Measurements from ENCODE around the gene SUGP2.

SUGP2 gene

DNA sequence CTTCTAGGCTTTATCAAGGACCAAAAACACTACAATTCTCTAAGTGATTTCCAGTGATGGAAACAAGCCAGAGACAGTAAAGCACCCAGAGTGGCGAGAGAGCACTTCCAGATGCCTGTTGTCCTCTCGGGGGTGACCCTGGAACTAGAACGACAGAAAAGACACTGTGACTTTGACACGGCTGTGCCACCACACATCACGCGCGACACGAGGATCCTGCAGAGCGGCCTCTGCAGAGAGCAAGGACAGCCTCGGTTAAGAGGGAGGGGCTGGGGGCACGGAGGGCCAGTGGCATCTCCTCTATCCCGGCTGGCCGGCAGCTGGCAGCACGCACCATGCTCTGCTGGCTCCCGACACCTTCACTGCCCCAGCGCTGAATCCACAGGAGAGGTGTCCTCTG is 42.3 kb downstream of the SUGP2 start:
- in situ Hi-C loops (cut with HindIII; ENCODE audit: low pct_unique_long_range_greater_than_20kb, low sequenced_read_pairs), result no loop called here
- no peak for TF ChIP-seq JUND (IDR thresholded peaks at IDR 0.05; ENCODE audit: low read depth)
- DNase-seq (ENCODE audit: low read depth in 1 of 2, low spot score in 1 of 2), result no peak

DNA sequence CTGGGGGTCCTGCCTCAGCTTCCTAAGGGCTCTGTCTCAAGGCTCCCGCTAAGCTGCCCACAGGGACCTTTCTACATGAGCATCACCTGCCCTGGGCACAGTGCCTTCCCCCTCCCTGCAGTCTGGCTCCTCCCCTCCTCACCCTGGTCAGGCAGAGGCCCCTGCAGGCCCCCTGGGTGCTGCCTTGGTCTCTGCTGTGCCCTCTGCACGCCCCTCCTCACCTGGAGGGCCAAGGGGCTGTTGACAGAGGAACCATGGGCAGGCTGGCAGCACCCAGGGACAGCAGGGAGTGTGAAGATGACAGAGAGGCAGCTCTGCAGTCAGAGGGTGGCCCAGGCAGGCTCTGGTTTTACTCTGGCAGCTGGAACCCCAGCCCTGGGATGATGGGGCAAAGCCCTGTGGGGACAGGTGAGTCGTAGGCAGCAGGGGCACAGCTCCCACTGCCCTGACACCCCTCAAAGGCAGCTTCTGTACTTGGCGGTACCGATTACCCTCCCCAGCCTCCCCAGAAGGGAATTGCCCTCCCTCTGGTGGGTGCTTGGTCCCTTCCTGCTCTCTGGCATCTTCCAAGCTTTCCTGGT is 43.1 kb downstream of the SUGP2 start:
- TF ChIP-seq JUND (IDR thresholded peaks at IDR 0.05; ENCODE audit: low read depth), result no peak
- in situ Hi-C loops (cut with HindIII; ENCODE audit: low pct_unique_long_range_greater_than_20kb, low sequenced_read_pairs), result no loop called here
- DNase-seq (ENCODE audit: low read depth in 1 of 2, low spot score in 1 of 2), result no peak

DNA sequence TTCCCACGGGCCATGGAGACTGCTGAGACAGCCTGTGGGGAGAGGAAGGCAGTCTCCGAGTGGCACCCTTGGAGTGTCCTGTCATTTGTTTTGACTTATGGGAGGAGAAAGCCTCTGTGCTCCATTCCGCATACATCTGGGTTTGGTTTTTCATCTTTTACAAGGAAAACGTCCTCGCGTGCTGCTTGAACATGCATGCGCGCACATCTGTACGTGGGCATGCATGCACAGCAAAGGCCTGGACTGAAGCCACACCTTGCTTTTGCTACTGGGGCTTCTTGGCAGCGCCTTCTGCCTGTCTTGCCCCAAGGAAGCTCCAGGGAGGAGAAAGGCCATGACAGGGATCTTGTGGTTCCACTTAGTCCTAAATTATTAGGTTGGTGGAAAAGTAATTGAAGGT is 44.0 kb downstream of the SUGP2 start:
- in situ Hi-C loops (cut with HindIII; ENCODE audit: low pct_unique_long_range_greater_than_20kb, low sequenced_read_pairs), result no loop called here
- no peak for DNase-seq (ENCODE audit: low read depth in 1 of 2, low spot score in 1 of 2)
- no peak for TF ChIP-seq JUND (IDR thresholded peaks at IDR 0.05; ENCODE audit: low read depth)

DNA sequence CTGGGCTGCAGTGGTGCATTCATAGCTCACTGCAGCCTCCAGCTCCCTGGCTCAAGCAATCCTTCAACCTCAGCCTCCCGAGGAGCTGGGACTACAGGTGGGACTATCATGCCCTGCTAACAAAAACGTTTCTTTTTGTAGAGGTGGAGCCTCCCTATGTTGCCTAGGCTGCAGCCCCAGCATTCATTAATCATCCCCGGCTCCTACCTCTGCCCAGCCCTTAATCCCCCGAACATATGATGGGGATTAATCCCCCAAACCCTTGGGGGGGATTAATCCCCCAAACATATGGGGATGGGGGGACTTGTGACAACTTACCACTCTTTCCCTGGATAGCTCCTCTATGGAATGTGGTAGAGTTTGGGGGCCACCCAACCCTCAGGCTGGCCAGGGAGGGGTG is 45.9 kb downstream of the SUGP2 start:
- in situ Hi-C loops (cut with HindIII; ENCODE audit: low pct_unique_long_range_greater_than_20kb, low sequenced_read_pairs), result no loop called here
- DNase-seq (ENCODE audit: low read depth in 1 of 2, low spot score in 1 of 2), result no peak
- no peak for TF ChIP-seq JUND (IDR thresholded peaks at IDR 0.05; ENCODE audit: low read depth)

DNA sequence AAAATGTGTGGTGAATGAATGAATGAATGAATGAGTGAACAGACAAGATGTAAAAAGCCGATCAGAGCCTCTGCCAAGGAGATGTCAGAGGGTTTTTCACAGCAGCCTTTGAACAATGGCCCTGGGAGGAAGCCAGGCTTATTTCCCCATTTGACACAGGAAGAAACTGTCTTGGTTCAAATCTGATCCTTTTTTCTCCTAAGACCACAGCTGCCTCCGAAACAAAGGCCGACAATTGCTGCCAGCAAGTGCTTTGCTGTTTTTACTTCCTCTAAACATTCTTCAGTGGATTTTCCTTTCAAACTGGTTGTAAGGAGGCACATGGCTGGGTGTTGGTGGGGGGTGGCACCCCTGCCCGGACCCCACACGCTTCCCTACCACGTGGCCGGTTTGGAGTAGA is 48.1 kb downstream of the SUGP2 start:
- TF ChIP-seq JUND (IDR thresholded peaks at IDR 0.05; ENCODE audit: low read depth), result no peak
- in situ Hi-C loops (cut with HindIII; ENCODE audit: low pct_unique_long_range_greater_than_20kb, low sequenced_read_pairs), result no loop called here
- no peak for DNase-seq (ENCODE audit: low read depth in 1 of 2, low spot score in 1 of 2)

DNA sequence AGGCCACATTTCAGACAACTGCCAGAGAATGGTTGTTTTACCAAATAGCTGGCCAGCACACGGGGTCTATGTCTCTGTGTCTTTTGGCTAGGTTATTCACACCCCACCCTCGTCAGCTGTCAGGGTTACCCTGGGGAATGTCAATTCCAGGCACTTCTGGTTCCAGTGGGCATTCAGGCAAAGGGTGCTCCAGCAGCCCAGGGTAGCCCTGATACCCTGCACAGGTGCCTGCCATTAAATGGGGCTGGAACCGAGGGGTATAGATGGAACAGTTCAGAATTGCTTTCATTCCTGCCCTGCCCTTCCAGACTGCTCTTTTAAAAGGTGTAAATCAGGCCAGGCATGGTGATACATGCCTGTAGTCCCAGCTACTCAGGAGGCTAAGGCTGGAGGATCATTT is 49.1 kb downstream of the SUGP2 start:
- TF ChIP-seq JUND (IDR thresholded peaks at IDR 0.05; ENCODE audit: low read depth), result no peak
- no peak for DNase-seq (ENCODE audit: low read depth in 1 of 2, low spot score in 1 of 2)
- in situ Hi-C loops (cut with HindIII; ENCODE audit: low pct_unique_long_range_greater_than_20kb, low sequenced_read_pairs), result no loop called here

DNA sequence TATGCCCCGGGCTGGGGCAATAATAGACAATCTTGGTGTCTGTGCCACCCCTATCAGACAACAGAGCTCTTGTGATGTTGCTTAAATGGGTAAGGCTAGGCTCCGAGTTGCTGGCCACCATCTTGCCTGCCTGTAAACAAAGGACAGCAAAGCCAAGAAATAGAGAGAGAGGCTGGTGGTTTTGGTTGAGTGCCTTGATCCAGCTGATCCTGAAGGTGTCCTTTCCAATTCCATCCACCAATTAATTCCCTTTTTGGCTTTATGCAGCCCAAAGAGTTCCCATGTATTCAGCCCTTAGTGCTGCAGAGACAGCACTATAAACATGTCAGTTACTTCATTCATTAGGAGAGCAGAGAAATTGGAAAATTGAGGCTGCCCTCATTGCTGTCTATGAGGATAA is 50.6 kb downstream of the SUGP2 start:
- in situ Hi-C loops (cut with HindIII; ENCODE audit: low pct_unique_long_range_greater_than_20kb, low sequenced_read_pairs), result no loop called here
- DNase-seq (ENCODE audit: low read depth in 1 of 2, low spot score in 1 of 2), result no peak
- no peak for TF ChIP-seq JUND (IDR thresholded peaks at IDR 0.05; ENCODE audit: low read depth)

DNA sequence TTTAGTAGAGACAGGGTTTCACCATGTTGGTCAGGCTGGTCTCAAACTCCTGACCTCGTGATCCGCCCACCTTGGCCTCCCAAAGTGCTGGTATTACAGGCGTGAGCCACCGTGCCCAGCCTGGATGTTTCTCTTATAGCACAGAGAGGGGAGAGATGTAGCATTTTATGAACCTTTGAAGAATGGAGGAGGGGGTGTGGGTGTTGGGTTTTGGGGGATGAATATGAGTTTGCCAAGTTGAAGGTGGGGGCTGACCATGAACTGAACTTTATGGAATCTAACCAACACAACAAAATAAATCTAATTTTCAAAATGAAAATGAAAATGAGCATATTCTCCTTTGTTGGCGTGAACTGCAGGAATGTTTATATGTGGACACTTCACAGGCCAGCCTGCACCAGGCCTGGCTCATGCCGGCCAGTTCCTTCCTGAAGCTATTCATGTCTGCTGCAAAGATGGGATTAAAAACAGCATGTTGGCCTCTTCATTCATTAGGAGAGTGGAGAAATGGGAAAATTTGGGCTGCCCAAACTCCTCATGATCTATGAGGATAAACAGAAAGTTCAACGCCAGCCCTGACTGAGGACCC is 52.8 kb downstream of the SUGP2 start:
- DNase-seq (ENCODE audit: low read depth in 1 of 2, low spot score in 1 of 2), result no peak
- no peak for TF ChIP-seq JUND (IDR thresholded peaks at IDR 0.05; ENCODE audit: low read depth)
- in situ Hi-C loops (cut with HindIII; ENCODE audit: low pct_unique_long_range_greater_than_20kb, low sequenced_read_pairs), result no loop called here

DNA sequence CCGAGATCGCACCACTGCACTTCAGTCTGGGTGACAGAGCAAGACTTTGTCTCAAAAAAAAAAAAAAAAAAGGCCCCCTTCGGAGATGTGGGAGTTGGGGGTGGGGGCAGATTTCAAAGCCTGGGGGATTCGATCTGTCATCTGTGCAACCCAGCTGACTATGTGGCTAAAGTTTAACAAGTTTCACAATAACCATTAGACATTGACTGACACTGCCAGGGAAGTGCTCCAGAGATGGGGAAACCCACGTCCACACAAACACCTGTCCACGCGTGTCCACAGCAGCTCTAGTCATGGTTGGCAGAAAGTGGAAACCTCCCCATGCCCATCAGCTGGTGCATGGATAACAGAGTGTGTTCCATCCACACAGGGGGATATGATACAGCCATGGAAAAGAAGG is 54.7 kb downstream of the SUGP2 start:
- TF ChIP-seq JUND (IDR thresholded peaks at IDR 0.05; ENCODE audit: low read depth), result no peak
- in situ Hi-C loops (cut with HindIII; ENCODE audit: low pct_unique_long_range_greater_than_20kb, low sequenced_read_pairs), result no loop called here

DNA sequence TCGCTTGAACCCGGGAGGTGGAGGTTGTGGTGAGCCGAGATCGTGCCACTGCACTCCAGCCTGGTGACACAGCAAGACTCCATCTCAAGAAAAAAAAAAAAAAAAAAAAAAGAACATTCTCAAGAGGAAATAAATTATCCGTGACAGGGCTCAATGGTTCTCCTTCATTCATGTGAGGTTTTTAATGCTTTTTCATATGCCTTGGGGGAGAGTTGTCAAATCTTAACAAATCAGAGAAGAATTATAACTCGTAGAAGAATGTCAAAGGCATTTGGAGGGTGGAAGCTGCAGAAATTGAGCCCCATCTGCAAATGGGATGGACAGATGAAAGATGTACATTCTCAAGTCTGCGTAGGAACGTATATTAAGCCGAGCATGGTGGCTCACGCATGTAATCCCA is 57.4 kb downstream of the SUGP2 start:
- DNase-seq (ENCODE audit: low read depth in 1 of 2, low spot score in 1 of 2), result no peak
- in situ Hi-C loops (cut with HindIII; ENCODE audit: low pct_unique_long_range_greater_than_20kb, low sequenced_read_pairs), result no loop called here
- no peak for TF ChIP-seq JUND (IDR thresholded peaks at IDR 0.05; ENCODE audit: low read depth)

More for the DNA sequence above, 54.7 kb downstream of the SUGP2 start:
- DNase-seq (ENCODE audit: low read depth in 1 of 2, low spot score in 1 of 2), result no peak

DNA sequence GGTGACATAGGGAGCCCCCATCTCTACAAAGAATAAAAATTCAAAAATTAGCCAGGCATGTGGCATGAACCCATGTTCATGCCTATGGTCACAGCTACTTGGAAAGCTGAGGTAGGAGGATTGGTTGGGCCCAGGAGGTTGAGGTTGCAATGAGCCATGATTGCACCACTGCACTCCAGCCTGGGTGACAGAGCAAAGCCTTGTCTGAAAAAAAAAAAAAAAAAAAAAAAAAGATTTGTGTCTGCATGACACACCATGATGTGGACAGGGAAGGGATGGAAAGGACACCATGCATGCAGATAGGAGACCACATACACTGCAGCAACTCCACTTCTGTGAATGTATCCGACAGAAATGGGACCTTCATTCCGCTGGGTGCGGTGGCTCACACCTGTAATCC is 58.3 kb downstream of the SUGP2 start:
- DNase-seq (ENCODE audit: low read depth in 1 of 2, low spot score in 1 of 2), result no peak
- in situ Hi-C loops (cut with HindIII; ENCODE audit: low pct_unique_long_range_greater_than_20kb, low sequenced_read_pairs), result no loop called here
- TF ChIP-seq JUND (IDR thresholded peaks at IDR 0.05; ENCODE audit: low read depth), result no peak

DNA sequence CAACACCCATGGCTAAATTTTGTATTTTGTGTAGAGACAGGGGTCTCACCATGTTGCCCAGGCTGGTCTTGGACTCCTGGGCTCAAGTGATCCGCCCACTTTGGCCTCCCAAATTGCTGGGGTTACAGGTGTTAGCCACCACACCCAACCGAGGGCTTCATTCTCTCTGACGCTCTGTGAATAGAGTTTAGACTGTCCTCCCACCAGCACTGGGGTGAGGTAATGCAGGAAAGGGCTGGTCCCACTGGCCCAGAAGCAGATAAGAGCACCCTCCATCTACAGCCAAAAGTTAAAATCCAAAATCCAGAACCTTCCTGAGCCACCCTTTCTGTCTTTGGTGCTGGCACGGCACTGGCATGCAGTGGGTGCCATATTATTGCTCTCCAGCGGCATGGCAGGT is 60.5 kb downstream of the SUGP2 start:
- TF ChIP-seq JUND (IDR thresholded peaks at IDR 0.05; ENCODE audit: low read depth), result no peak
- no peak for DNase-seq (ENCODE audit: low read depth in 1 of 2, low spot score in 1 of 2)
- in situ Hi-C loops (cut with HindIII; ENCODE audit: low pct_unique_long_range_greater_than_20kb, low sequenced_read_pairs), result no loop called here

DNA sequence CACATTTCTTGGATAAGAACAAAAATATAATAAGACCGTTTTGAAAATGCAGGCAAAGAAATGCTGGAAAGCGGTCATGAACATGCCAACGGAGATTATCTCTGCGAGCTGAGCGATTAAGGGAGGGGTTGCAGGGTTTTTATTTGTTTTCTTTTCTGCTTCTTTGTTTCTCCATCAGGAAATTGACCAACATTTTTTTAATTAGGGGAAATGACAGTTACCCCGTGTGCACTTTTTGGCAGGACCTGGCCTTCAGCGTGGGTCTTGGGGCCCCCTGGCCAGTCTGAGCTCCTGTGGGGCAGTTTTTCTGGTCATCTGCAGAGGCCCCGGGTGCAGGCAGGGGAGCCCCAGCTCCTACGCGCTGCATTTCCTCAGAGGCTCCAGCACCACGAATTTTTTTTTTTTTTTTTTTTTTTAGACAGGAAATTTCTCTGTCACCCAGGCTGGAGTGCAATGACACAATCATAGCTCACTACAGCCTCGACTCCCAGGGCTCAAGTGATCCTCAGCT is 61.0 kb downstream of the SUGP2 start:
- no peak for TF ChIP-seq JUND (IDR thresholded peaks at IDR 0.05; ENCODE audit: low read depth)
- no peak for DNase-seq (ENCODE audit: low read depth in 1 of 2, low spot score in 1 of 2)
- in situ Hi-C loops (cut with HindIII; ENCODE audit: low pct_unique_long_range_greater_than_20kb, low sequenced_read_pairs), result no loop called here

Data from T47D (cell line).